HepG2 (cell line): Measurements from ENCODE around the gene SEC24A. TPM values are rescaled to one million over a fixed set of nuclear protein-coding genes. Genes with fewer than 3 reads are reported as not detected.

Experiments used
- ARID5B ChIP-seq: IDR thresholded peaks from 2 replicates; pipeline ENCODE4 v1.4.0; 2020; ENCODE audit warnings: mild to moderate bottlenecking, missing genetic modification reagents
- FOXK2 ChIP-seq: fragments of 450-650 bp; IDR thresholded peaks from 2 replicates; pipeline ENCODE4 v1.6.1; 2016
- IRF2 ChIP-seq: IDR thresholded peaks from 2 replicates; pipeline ENCODE4 v1.6.1; 2018; ENCODE audit warnings: missing genetic modification reagents, missing compliant biosample characterization
- MAF1 ChIP-seq: sonication (generic); formaldehyde crosslinking; IDR thresholded peaks from 2 replicates; pipeline ENCODE4 v1.5.0; 2020; ENCODE audit warnings: missing genetic modification reagents, borderline replicate concordance
- MAFG ChIP-seq: sonication (generic); formaldehyde crosslinking; IDR thresholded peaks from 2 replicates; pipeline ENCODE4 v1.5.1; 2020; ENCODE audit warnings: mild to moderate bottlenecking, missing genetic modification reagents
- MATR3 ChIP-seq: sonication (generic); formaldehyde crosslinking; IDR thresholded peaks from 2 replicates; pipeline ENCODE4 v1.4.0; 2020; ENCODE audit warnings: missing genetic modification reagents
- MBNL3 ChIP-seq: fragments of 250-450 bp; sonication (Bioruptor Pico); conservative IDR thresholded peaks from 2 replicates; pipeline ENCODE4 v1.8.0; 2022; ENCODE audit warnings: mild to moderate bottlenecking, inconsistent platforms
- RARG ChIP-seq: sonication (generic); formaldehyde crosslinking; IDR thresholded peaks from 2 replicates; pipeline ENCODE4 v1.4.0; 2020; ENCODE audit warnings: low read depth, mild to moderate bottlenecking, missing genetic modification reagents
- RBM22 ChIP-seq: fragments of 200-400 bp; formaldehyde crosslinking; optimal IDR thresholded peaks from 2 replicates; pipeline ENCODE3; 2017; ENCODE audit warnings: mild to moderate bottlenecking, low read length, moderate library complexity
- RFXAP ChIP-seq: sonication (generic); formaldehyde crosslinking; IDR thresholded peaks from 2 replicates; pipeline ENCODE4 v1.4.0; 2020; ENCODE audit warnings: missing genetic modification reagents, borderline replicate concordance
- SATB2 ChIP-seq: sonication (generic); formaldehyde crosslinking; IDR thresholded peaks from 2 replicates; pipeline ENCODE4 v1.5.0; 2020; ENCODE audit warnings: missing genetic modification reagents
- XRCC5 ChIP-seq: fragments of 200-400 bp; formaldehyde crosslinking; optimal IDR thresholded peaks from 2 replicates; pipeline ENCODE3; 2017; ENCODE audit warnings: mild to moderate bottlenecking, low read length
- ZC3H4 ChIP-seq: sonication (generic); formaldehyde crosslinking; IDR thresholded peaks from 2 replicates; pipeline ENCODE4 v1.4.0; 2020; ENCODE audit warnings: missing genetic modification reagents, borderline replicate concordance
- ZFP37 ChIP-seq: sonication (generic); formaldehyde crosslinking; IDR thresholded peaks from 2 replicates; pipeline ENCODE4 v1.4.0; 2020; ENCODE audit warnings: missing genetic modification reagents, borderline replicate concordance
- ZNF230 ChIP-seq: sonication (generic); formaldehyde crosslinking; IDR thresholded peaks from 2 replicates; pipeline ENCODE4 v1.4.0; 2020; ENCODE audit warnings: mild to moderate bottlenecking, missing genetic modification reagents
- ZNF430 ChIP-seq: sonication (generic); formaldehyde crosslinking; IDR thresholded peaks from 2 replicates; pipeline ENCODE4 v1.9.0; 2021; ENCODE audit warnings: mild to moderate bottlenecking, missing genetic modification reagents
- ZNF468 ChIP-seq: sonication (generic); formaldehyde crosslinking; IDR thresholded peaks from 2 replicates; pipeline ENCODE4 v1.8.0; 2022; ENCODE audit warnings: mild to moderate bottlenecking, moderate library complexity, missing genetic modification reagents
- ZNF616 ChIP-seq: sonication (generic); formaldehyde crosslinking; IDR thresholded peaks from 2 replicates; pipeline ENCODE4 v1.5.0; 2020; ENCODE audit warnings: low read depth, mild to moderate bottlenecking, missing genetic modification reagents
- polyA plus RNA-seq, 8 experiments: library from polyadenylated mRNA; depleted of rRNA in 3 of 8; stranded (reverse) in 7 of 8; unstranded in 1 of 8; fragments of >200 nt; fragmentation: Illumina TruSeq in 4 of 8; extraction: Trizol in 4 of 8; gene quantifications; 2 replicates each; pipeline versions ENCODE4 v1.2.1 to v1.2.3, GENCODE V29; 2011 to 2016; ENCODE audit warnings: low read depth in 4 of 8, missing spikeins in 1 of 8, mixed read lengths in 1 of 8; ENCODE audit not compliant: insufficient read depth in 1 of 8
- total RNA-seq, 5 experiments: library from RNA; depleted of rRNA; stranded (reverse); fragments of >200 nt; fragmentation: Illumina TruSeq; extraction: Trizol; gene quantifications; 2 replicates each; pipeline ENCODE4 v1.2.3, GENCODE V29; 2016; ENCODE audit warnings: low read depth in 1 of 5
- TF ChIP-seq, protein P1 (sequence below): sonication (generic); formaldehyde crosslinking; IDR thresholded peaks from 2 replicates; pipeline ENCODE4 v1.5.1; 2020; ENCODE audit warnings: missing genetic modification reagents, mild to moderate bottlenecking, borderline replicate concordance
- TF ChIP-seq, protein P2 (sequence below): sonication (generic); formaldehyde crosslinking; IDR thresholded peaks from 2 replicates; pipeline ENCODE4 v1.8.0; 2022; ENCODE audit warnings: low read depth, missing genetic modification reagents
- TF ChIP-seq, protein P3 (sequence below): IDR thresholded peaks from 2 replicates; pipeline ENCODE4 v1.6.1; 2016; ENCODE audit warnings: low read depth, borderline replicate concordance
- TF ChIP-seq, protein P4 (sequence below): sonication (generic); formaldehyde crosslinking; IDR thresholded peaks from 2 replicates; pipeline ENCODE4 v1.8.0; 2022; ENCODE audit warnings: missing genetic modification reagents, mild to moderate bottlenecking, inconsistent platforms, borderline replicate concordance

SEC24A gene
- total and polyA plus RNA-seq, 2 of the 13 experiments (the other 11 are each of a cell fraction or from before 2014, with no cell fraction given) = 30.5 to 56.8 TPM

GRCh38 chr5:134648425-134649162 lies at the start of gene SEC24A (continued):
- TF ChIP-seq, protein P1, sequence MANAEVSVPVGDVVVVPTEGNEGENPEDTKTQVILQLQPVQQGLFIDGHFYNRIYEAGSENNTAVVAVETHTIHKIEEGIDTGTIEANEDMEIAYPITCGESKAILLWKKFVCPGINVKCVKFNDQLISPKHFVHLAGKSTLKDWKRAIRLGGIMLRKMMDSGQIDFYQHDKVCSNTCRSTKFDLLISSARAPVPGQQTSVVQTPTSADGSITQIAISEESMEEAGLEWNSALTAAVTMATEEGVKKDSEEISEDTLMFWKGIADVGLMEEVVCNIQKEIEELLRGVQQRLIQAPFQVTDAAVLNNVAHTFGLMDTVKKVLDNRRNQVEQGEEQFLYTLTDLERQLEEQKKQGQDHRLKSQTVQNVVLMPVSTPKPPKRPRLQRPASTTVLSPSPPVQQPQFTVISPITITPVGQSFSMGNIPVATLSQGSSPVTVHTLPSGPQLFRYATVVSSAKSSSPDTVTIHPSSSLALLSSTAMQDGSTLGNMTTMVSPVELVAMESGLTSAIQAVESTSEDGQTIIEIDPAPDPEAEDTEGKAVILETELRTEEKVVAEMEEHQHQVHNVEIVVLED (CRISPR knock-in tag) = peak; percentile 85
- peak; percentile 87 for TF ChIP-seq ARID5B
- TF ChIP-seq FOXK2 = no peak
- TF ChIP-seq ZNF616 (CRISPR knock-in tag) = peak; percentile 85
- peak; percentile 97; the same call in 1 of the 2 replicates for TF ChIP-seq ZNF230 (CRISPR knock-in tag)
- TF ChIP-seq, protein P2, sequence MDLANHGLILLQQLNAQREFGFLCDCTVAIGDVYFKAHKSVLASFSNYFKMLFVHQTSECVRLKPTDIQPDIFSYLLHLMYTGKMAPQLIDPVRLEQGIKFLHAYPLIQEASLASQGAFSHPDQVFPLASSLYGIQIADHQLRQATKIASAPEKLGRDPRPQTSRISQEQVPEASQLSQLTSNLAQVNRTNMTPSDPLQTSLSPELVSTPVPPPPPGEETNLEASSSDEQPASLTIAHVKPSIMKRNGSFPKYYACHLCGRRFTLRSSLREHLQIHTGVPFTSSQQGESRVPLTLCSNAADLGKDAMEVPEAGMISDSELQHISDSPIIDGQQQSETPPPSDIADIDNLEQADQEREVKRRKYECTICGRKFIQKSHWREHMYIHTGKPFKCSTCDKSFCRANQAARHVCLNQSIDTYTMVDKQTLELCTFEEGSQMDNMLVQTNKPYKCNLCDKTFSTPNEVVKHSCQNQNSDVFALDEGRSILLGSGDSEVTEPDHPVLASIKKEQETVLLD (CRISPR knock-in tag) = peak; percentile 100
- 0 out of 2 replicates have a peak, but pooled peaks have one; percentile 81 for TF ChIP-seq ZNF468 (CRISPR knock-in tag)
- peak; percentile 33; the same call in 1 of the 2 replicates for TF ChIP-seq RFXAP
- TF ChIP-seq, protein P3, sequence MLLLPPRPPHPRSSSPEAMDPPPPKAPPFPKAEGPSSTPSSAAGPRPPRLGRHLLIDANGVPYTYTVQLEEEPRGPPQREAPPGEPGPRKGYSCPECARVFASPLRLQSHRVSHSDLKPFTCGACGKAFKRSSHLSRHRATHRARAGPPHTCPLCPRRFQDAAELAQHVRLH (CRISPR knock-in tag) = peak; percentile 86
- peak; percentile 95 for TF ChIP-seq IRF2 (CRISPR knock-in tag)
- TF ChIP-seq, protein P4, sequence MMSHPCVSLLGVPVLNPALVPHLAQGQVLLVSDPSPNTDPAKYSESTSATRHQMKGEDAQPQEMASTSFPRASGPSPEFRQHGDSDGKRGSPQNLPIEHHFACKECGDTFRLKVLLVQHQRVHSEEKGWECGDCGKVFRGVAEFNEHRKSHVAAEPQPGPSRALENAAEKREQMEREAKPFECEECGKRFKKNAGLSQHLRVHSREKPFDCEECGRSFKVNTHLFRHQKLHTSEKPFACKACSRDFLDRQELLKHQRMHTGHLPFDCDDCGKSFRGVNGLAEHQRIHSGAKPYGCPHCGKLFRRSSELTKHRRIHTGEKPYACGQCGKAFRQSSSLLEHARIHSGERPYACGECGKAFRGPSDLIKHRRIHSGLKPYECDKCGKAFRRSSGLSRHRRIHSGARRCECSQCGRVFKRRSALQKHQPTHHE = no peak
- no peak for TF ChIP-seq MATR3 (CRISPR knock-in tag)
- TF ChIP-seq ZNF430 (CRISPR knock-in tag) = peak; percentile 97
- TF ChIP-seq XRCC5 = no peak
- TF ChIP-seq ZC3H4 (CRISPR knock-in tag) = peak; percentile 49; the same call in 1 of the 2 replicates
- TF ChIP-seq RBM22 = no peak
- TF ChIP-seq MBNL3 (CRISPR knock-in tag) = no peak
- TF ChIP-seq ZFP37 (CRISPR knock-in tag) = peak; percentile 43; the same call in 1 of the 2 replicates
- TF ChIP-seq MAF1 (CRISPR knock-in tag) = no peak; the same call in 1 of the 2 replicates
- TF ChIP-seq MAFG (CRISPR knock-in tag) = no peak
- TF ChIP-seq SATB2 (CRISPR knock-in tag) = peak; percentile 27; the same call in 1 of the 2 replicates
- TF ChIP-seq RARG (CRISPR knock-in tag) = peak; percentile 81; the same call in 1 of the 2 replicates
